Epidermal melanocyte (primary cell): ENCODE data around the gene RAB30.
"Not testable (repeated sequence)": the region's sequence is repeated elsewhere in the genome, so short reads cannot be mapped to it uniquely, and the experiment has no call there.

ENCODE experiments used
- DNase-seq: peaks from one replicate; pipeline ENCODE4 v3.0.0; 2011; ENCODE audit warnings: low spot score; ENCODE audit not compliant: insufficient read length

Gene RAB30

DNA sequence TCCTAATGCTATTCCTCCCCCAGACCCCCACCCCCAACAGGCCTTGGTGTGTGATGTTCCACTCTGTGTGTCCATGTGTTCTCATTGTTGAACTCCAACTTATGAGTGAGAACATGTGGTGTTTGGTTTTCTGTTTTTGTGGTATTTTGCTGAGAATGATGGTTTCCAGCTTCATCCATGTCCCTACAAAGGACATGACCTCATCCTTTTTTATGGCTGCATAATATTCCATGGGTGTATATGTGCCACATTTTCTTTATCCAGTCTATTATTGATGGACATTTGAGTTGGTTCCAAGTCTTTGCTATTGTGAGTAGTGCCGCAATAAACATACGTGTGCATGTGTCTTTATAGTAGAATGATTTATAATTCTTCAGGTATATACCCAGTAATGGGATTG, 121.2 kb downstream of the RAB30 start:
- DNase-seq: not testable (repeated sequence)

DNA sequence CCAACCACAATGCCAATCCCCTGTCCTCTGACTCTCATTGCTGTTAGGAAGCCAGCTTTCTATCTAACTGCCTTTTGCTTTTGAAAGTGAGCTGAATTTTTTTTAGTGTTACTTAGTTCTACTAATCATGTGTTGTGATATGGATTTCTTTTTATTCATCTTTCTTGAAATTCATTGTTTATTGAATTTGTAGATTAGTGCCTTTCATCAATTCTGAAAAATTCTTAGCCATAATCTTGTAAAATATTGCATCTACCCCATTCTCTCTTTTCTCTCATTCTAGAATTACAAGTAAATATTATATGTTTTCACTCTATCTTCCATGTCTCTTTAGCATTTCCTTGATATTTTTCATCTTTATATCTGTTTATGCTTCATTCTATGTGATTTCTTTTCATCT, 122.3 kb downstream of the RAB30 start:
- no peak for DNase-seq

DNA sequence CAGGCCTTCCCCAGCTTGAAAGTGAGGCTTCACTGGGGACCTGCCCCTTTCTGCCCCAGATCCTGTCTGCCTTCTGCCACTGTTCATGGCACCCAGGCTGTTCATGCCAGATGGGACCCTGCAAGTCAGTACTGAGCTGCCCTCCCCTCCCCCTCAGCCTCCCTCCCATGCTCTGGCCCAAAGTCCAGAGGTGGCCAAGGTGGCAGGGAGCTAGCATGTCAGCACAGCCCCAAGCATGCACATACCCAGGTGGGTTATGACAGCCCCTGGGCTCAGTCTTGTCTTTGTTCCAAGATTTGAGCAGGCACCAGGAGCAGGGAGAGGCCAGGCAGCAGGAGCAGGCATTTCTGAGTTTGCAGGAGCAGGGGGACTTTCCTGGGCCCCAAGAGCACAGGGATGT, 126.0 kb downstream of the RAB30 start:
- no peak for DNase-seq

DNA sequence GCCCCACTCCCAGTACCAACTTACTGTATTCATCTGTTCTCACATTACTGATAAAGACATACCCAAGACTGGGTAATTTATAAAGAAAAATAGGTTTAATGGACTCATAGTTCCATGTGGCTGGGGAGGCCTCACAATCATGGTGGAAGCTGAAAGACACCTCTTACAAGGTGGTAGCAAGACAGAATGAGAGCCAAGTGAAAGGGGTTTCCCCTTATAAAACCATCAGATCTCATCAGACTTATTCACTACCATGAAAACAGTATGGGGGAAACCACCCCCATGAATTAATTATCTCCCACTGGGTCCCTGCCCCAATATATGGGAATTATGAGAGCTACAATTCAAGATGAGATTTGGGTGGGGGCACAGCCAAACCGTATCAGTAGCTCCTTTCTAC, 126.7 kb downstream of the RAB30 start:
- DNase-seq: not testable (repeated sequence)

DNA sequence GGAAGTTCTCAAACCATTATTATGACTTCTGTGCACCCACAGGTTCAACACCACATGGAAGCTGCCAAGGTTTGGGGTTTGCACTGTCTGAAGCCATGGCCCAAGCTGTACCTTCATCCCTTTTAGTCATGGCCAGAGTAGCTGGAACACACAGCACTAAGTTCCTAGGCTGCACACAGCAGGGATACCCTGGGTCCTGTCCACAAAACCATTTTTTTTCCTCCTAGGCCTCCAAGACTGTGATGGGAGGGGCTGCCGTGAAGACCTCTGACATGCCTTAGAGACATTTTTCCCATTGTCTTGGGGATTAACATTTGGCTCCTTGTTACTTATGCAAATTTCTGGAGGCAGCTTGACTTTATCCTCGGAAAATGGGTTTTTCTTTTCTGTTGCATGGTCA, 127.5 kb downstream of the RAB30 start:
- DNase-seq: no peak

DNA sequence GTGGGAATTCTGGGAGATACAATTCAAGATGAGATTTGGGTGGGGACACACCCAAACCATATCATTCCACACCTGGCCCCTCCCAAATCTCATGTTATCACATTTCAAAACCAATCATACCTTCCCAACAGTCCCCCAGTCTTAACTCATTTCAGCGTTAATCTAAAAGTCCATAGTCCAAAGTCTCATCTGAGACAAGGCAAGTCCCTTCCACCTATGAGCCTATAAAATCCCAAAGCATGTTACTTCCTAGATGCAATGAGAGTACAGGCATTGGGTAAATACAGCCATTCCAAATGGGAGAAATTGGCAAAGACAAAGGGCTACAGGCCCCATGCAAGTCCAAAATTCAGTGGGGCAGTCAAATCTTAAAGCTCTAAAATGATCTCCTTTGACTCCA, 128.3 kb downstream of the RAB30 start:
- not testable (repeated sequence) for DNase-seq

DNA sequence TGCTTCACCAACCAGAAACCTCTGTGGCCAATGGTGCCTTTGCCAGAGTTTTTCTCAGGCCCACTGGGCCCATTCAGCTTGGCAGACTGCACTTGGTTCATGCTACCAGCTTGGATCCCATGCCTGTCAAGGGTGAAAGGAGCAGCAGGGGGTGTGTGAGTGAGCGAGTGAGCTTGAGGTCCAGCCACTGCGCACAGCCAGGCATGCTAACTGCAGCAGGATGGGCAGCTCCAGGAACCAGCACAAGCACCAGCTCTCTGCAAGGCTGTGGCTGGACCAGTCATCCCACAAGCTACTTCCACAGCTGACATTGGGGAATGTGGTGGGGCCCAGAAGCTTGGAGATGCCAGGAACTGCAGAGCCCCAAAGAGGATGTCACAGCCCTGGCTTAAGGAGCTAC, 129.3 kb downstream of the RAB30 start:
- no peak for DNase-seq

DNA sequence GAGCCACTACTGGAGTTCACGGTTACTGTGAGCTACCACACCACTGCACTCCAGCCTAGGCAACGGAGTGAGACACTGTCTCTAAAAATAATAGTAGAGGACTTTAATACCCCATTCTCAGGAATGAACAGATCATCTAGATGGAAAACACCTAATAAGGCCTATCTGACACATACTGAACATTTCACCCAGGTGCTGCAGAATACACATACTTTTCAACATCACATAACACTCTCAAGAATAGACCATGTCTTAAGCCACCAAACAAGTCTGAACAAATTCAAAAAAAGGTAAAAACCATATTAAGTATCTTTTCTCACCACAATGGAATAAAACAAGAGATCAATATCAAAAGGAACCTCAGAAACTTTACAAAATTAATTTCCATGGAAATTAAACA, 132.2 kb downstream of the RAB30 start:
- no peak for DNase-seq

DNA sequence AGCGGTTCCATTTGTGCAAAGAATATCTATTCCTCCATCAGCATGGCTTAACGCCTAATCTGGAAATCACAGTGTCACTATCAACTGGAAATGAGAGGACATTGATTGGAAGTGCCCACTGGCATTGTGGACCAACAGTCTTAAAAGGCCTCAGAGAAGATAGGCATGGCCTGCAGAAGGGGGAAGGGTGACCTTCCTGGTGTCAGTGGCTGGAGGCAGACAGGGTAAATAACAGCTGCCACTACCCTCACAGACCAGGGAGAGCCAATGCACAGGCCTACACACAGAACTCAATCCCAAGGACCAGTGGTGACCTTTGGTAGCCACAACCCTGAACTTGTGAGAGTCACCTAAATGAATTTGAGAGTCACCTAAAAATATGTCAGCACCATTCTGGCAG, 134.1 kb downstream of the RAB30 start:
- DNase-seq: no peak

DNA sequence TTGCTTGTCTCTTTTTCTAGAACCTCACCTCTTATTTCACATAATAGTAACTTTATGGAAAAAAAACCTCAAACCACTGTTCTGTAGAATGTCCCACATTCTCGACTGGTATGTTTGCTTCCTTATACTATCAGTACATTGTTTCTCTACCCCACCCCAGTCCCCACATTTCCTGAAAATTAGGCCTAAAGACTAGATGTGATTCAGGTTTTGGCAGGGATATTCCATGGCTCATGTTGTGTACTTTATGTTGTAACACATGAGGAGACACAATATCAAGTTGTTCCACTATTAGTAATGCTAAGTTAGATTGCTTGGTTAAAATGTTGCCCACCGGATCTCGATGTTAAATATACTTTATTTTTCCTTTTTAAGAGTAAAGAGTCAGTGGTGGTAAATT, 135.4 kb downstream of the RAB30 start:
- DNase-seq: no peak

DNA sequence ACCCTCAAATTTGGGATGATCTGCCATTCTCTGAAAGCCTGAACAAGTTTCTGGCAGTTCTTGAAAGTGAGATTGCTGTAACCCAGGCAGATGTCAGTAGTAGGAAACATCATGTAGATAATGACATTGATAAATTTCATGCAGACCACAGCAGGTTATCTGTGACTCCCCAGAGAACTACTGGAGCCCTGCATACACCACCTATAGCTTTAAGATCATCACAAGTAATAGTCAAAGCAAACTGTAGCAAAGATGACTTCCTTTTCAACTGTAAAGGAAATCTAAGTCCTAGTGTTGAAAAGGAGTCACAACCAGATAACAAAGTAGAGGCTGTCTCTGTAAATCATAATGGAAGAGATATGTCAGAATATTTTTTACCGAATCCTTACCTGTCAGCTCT, 139.1 kb downstream of the RAB30 start:
- no peak for DNase-seq

DNA sequence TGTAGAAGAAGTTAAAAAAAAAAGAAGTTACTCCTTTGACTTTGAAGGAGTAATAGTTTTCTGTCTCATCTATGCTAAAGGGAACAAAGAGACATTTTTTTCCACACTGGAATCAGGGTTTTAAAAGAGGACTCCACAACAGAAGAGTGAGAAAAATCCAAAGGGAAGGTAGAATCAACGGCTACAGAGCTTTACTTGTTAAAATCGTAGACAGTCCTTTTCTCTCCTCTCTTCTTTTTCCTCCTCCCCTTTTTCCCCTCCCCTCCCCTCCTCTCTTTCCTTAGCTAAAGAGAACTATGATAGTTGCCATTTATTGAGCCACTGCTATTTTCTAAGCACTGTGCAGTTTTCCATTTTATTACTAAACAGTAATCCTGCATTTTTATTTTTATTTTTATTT, 141.0 kb downstream of the RAB30 start:
- DNase-seq: no peak

DNA sequence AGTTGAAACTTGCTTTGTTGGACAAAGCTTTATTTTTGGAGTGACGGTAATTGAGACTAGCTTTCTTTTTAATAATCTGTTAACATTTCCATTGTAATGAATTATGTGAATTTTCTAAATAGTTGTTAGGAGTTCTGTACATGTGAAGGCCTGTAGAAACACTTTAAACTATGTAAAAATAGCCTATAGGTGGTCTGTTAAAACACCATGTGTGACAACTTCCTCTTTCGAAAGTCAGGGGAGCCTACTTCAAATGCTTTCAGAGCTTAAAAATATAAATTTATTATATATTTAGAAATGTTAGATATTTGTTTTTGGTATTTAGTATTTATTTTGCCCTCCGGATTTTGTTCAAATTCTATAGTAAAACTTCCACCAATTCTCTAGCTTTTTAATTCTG, 141.5 kb downstream of the RAB30 start:
- no peak for DNase-seq

DNA sequence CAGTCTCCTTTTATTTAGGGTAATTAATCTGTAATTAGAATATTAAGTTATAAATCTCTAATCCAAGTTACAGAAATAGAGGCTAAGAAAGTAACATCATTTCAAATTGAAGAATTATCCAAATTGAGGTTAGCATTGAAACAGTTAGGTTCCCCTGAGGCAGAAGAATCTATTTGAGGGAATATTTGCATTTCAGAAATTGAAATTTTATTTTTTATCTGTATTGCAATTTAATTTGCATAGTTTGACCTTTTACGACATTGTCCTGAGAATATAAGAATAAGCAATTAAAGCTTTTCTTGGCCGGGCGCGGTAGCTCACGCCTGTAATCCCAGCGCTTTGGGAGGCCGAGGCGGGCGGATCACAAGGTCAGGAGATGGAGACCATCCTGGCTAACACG, 142.6 kb downstream of the RAB30 start:
- DNase-seq: no peak

DNA sequence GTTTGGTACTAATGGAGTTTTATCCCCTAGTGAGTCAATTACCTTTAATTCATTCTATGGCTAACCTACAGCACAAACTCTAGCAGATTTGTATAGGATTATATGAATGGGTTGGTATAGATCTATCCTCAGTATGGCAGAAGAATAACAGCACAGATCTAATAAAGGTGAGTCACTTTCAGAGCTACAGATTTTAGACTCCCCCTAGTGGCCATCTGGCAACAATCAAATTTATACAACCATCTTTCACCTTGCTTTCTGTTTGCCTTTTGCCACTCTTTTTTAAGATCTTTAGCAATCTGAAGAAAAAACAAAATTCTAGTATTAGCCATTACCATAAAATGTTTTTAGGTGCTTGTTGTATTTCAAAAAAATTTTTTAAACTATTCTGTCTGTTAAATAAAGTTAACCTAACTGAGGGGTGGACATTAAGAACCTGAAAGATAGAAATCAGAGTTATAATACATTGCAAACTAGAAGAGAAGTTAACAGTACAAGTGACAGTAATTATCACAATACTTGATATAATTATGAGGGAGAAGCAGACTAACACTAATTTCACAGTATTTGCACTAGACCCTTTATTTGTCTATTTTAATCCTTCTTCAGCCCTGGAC, 144.3 kb downstream of the RAB30 start:
- DNase-seq: peak; percentile 30

DNA sequence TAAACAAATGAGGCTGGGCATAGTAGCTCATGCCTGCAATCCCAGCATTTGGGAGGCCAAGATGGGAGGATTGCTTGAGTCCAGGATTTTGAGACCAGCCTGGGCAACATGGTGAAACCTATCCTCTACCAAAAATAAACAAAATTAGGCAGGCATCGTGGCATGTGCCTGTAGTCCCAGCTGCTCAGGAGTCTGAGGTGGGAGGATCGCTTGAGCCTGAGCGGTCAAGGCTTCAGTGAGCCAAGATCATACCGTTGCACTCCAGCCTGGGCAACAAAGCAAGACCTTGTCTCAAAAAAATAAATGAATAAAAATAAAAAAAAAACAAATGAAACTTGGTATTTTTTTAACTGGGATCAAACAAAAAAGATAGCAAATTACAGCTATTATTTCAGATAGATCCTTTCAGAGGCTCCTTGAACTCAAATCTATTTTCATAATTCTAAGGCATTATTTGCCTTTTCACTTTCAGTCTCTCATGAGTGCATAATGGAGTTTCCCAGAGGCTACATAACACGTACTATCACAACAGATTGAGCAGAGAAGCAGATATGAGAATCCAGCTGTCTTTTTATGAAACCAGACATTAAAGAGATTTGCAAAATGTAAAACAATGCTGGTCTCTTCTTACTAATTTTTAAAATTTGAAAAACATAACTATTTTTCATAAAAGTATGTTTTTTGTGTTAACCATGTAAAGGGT, 147.0 kb downstream of the RAB30 start:
- DNase-seq: no peak
